IPS-18a (cell line): ENCODE measurements around the gene MAP3K10.
"Not testable (repeated sequence)": the region's sequence is repeated elsewhere in the genome, so short reads cannot be mapped to it uniquely, and the experiment has no call there.

Experiments used
- H3K27ac ChIP-seq: one replicate; pipeline ENCODE4 v1.5.1; 2013; ENCODE audit warnings: low read length
- H3K27me3 ChIP-seq: one replicate; pipeline ENCODE4 v1.6.1; 2013; ENCODE audit warnings: mild to moderate bottlenecking, low read length; ENCODE audit not compliant: control insufficient read depth, insufficient read depth
- H3K36me3 ChIP-seq: one replicate; pipeline ENCODE4 v1.6.1; 2013; ENCODE audit warnings: low read depth, low read length; ENCODE audit not compliant: control insufficient read depth
- H3K4me1 ChIP-seq: one replicate; pipeline ENCODE4 v1.6.1; 2013; ENCODE audit warnings: low read depth, low read length; ENCODE audit not compliant: control insufficient read depth
- H3K4me3 ChIP-seq: one replicate; pipeline ENCODE4 v1.5.1; 2013; ENCODE audit warnings: low read length
- H3K9ac ChIP-seq: one replicate; pipeline ENCODE4 v1.6.1; 2013; ENCODE audit warnings: mild to moderate bottlenecking, low read length, moderate library complexity
- H3K9me3 ChIP-seq: one replicate; pipeline ENCODE4 v1.6.1; 2013; ENCODE audit warnings: low read depth, low read length; ENCODE audit not compliant: control insufficient read depth

Gene MAP3K10

DNA sequence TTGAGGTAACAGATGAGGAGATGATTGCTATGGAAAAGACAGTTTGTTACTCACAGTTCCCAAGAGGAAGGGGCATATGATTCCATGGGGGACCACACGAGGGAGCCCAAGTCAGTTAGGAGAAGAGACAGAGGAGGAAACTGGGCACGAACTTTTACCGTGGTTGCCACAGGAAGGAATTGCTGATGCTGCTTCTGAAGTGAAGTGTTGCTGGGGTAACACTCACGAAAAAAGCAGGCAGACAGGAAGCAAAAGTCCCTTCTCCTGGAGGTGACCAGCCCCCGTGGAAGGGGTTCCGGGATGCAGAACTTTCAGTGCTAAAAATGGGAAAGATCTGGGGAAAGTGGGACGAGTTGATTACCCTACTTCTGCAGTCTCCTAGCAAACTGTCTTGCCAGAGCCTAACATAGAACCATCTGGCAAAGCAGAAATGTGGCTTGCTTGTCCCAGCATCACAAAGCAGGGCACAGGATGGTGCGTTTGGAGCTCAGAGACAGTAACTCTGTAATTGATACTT lies 35.4 kb upstream of the MAP3K10 start:
- no peak overlapping the region for H3K27ac ChIP-seq
- H3K9me3 ChIP-seq = no peaks in the 10 kb centered on the region
- no peak overlapping the region for H3K9ac ChIP-seq
- no peaks in the 10 kb centered on the region for H3K27me3 ChIP-seq
- H3K36me3 ChIP-seq = no peaks in the 10 kb centered on the region
- H3K4me1 ChIP-seq = no peaks in the 10 kb centered on the region
- no peak overlapping the region for H3K4me3 ChIP-seq

GRCh38 chr19:40157059-40157458 lies 34.2 kb upstream of the MAP3K10 start:
- H3K27me3 ChIP-seq = no peaks in the 10 kb centered on the region
- no peaks in the 10 kb centered on the region for H3K9me3 ChIP-seq
- no peak overlapping the region for H3K9ac ChIP-seq
- no peak overlapping the region for H3K4me3 ChIP-seq
- no peaks in the 10 kb centered on the region for H3K4me1 ChIP-seq
- no peaks in the 10 kb centered on the region for H3K36me3 ChIP-seq
- no peak overlapping the region for H3K27ac ChIP-seq

GRCh38 chr19:40159744-40160143 lies 31.5 kb upstream of the MAP3K10 start:
- no peak overlapping the region for H3K4me3 ChIP-seq
- H3K36me3 ChIP-seq = no peaks in the 10 kb centered on the region
- H3K9me3 ChIP-seq = no peaks in the 10 kb centered on the region
- H3K27ac ChIP-seq = no peak overlapping the region
- no peaks in the 10 kb centered on the region for H3K27me3 ChIP-seq
- H3K4me1 ChIP-seq = no peaks in the 10 kb centered on the region
- no peak overlapping the region for H3K9ac ChIP-seq

- no peak overlapping the region for H3K27ac ChIP-seq
- no peak overlapping the region for H3K4me3 ChIP-seq
- H3K27me3 ChIP-seq = no peaks in the 10 kb centered on the region
- H3K9me3 ChIP-seq = no peaks in the 10 kb centered on the region
- no peaks in the 10 kb centered on the region for H3K4me1 ChIP-seq
- H3K36me3 ChIP-seq = no peaks in the 10 kb centered on the region
- no peak overlapping the region for H3K9ac ChIP-seq
Measured at GRCh38 chr19:40162104-40162503, 29.1 kb upstream of the MAP3K10 start.

DNA sequence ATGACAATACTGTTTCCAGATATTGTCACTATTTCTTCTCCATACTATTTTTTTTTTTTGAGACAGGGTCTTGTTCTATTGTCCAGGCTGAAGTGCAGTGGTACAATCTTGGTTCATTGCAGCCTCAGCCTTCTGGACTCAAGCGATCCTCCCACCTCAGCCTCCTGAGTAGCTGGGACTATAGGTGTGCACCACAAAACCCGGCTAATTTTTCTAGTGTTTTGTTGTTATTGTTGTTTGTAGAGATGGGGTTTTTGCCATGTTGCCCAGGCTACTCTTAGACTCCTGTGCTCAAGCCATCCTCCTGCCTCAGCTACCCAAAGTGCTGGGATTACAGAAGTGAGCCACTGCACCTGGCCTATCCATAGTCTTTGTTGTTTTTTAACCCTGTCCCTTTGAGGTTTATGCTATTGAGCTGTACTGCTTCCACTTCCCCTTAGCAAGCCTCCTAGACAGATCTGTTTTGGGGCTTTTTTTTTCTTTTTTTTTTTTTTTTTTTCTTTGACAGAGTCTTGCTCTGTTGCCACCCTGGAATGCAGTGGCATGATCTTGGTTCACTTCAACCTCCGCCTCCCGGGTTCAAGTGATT lies 27.6 kb upstream of the MAP3K10 start:
- Histone ChIP-seq H3K27me3 (no peaks in the 10 kb centered on the region), H3K27ac (no peak overlapping the region), H3K9me3 (no peaks in the 10 kb centered on the region), H3K4me3 (no peak overlapping the region), H3K9ac (no peak overlapping the region), H3K36me3 (no peaks in the 10 kb centered on the region), H3K4me1 (no peaks in the 10 kb centered on the region)

- Histone ChIP-seq H3K4me3 (no peak overlapping the region), H3K27me3 (no peaks in the 10 kb centered on the region), H3K9me3 (no peaks in the 10 kb centered on the region), H3K36me3 (no peaks in the 10 kb centered on the region), H3K4me1 (no peaks in the 10 kb centered on the region), H3K27ac (no peak overlapping the region), H3K9ac (no peak overlapping the region)
Measured at GRCh38 chr19:40165362-40165937, 25.8 kb upstream of the MAP3K10 start.

- H3K27ac ChIP-seq, H3K9me3 ChIP-seq, H3K27me3 ChIP-seq, H3K4me3 ChIP-seq, H3K9ac ChIP-seq, H3K4me1 ChIP-seq, H3K36me3 ChIP-seq: not testable (repeated sequence)
Measured at GRCh38 chr19:40169482-40170302, 21.5 kb upstream of the MAP3K10 start.

DNA sequence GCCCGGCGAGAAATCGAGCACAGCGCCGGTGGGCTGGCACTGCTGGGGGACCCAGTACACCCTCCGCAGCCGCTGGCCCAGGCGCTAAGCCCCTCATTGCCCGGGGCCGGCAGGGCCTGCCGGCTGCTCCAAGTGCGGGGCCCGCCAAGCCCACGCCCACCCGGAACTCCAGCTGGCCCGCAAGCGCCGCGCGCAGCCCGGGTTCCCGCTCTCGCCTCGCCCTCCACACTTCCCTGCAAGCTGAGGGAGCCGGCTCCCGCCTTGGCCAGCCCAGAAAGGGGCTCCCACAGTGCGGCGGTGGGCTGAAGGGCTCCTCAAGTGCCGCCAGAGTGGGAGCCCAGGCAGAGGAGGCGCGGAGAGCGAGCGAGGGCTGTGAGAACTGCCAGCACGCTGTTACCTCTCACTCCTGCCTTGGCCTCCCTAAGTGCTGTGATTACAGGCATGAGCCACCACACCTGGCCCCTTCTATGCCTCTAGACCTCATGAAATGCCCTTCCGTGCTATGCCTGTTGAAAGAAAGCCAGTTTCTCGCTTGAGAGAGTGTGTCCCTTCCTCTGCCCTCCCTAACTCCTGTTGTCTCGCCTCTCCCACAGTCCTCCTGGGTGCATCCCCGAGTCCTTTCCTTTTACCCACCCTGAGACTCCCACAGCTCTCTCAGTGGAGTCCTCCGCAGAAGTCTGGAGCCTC lies 20.8 kb upstream of the MAP3K10 start:
- not testable (repeated sequence) for H3K9me3 ChIP-seq, H3K9ac ChIP-seq, H3K4me3 ChIP-seq, H3K4me1 ChIP-seq, H3K27ac ChIP-seq, H3K36me3 ChIP-seq, H3K27me3 ChIP-seq

DNA sequence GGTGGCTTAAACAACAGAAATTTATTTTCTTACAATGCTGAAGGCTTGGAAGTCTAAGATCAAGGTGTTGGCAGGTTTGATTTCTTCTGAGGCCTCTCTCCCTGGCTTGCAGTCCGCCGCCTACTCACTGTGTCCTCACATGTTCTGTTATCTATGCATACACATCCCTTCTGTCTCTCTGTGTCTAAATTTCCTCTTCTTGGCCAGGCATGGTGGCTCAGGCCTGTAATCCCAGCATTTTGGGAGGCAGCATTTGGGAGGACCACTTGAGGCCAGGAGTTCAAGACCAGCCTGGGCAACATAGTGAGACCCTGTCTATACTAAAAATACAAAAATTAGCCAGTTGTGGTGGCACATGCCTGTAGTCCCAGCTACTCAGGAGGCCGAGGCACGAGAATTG lies 19.9 kb upstream of the MAP3K10 start:
- not testable (repeated sequence) for H3K4me1 ChIP-seq, H3K9me3 ChIP-seq, H3K4me3 ChIP-seq, H3K27ac ChIP-seq, H3K9ac ChIP-seq, H3K36me3 ChIP-seq, H3K27me3 ChIP-seq

DNA sequence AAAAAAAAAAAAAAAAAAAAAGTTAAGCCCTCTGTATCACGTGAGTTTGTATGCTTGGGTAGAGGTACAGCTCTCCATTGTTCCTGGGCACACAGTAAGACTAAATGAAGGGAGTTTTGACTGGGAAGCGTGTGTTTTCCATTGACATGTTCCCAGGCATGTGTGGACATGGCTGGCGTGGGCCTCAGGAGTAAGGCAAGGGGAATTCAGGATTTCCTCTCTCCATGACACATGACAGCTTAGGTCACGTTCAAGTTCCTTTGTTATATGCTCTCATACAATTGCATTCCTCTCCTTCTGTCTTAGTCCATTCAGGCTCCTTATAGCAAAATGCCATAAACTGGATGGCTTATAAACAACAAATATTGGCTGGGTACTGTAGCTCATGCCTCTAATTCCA lies 17.1 kb upstream of the MAP3K10 start:
- H3K9ac ChIP-seq = no peak overlapping the region
- no peak overlapping the region for H3K4me3 ChIP-seq
- no peaks in the 10 kb centered on the region for H3K4me1 ChIP-seq
- H3K9me3 ChIP-seq = no peaks in the 10 kb centered on the region
- H3K27me3 ChIP-seq = no peaks in the 10 kb centered on the region
- no peaks in the 10 kb centered on the region for H3K36me3 ChIP-seq
- H3K27ac ChIP-seq = no peak overlapping the region

DNA sequence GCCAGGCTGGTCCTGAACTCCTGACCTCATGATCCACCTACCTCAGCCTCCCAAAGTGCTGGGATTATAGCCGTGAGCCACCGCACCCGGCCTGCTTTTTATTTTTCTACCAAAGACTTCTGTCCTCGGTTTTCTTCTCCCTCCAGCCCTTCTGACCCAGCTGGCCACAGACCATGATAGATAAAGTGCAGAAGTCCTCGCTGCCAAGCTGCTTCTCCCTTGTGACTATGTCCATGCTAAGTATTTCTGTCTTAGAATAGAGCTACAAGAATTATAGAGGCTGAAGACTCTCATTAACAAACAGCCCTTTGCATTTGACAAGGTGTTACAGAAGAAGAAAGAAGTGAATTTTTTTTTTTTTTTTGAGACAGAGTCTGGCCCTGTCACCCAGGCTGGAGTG lies 15.4 kb upstream of the MAP3K10 start:
- H3K4me3 ChIP-seq = no peak overlapping the region
- no peaks in the 10 kb centered on the region for H3K4me1 ChIP-seq
- no peak overlapping the region for H3K9ac ChIP-seq

More for the DNA sequence above, 15.4 kb upstream of the MAP3K10 start:
- Histone ChIP-seq H3K36me3 (no peaks in the 10 kb centered on the region), H3K27me3 (no peaks in the 10 kb centered on the region), H3K9me3 (no peaks in the 10 kb centered on the region), H3K27ac (no peak overlapping the region)
